HG03196 (cell line): ENCODE data around the gene HM13.
"Not testable (repeated sequence)": the region's sequence is repeated elsewhere in the genome, so short reads cannot be mapped to it uniquely, and the experiment has no call there.

Source experiments
- ATAC-seq: cut with Tn5 transposase; IDR thresholded peaks from one replicate; pipeline ENCODE4 v1.9.1; 2021; ENCODE audit not compliant: unreplicated experiment

The HM13 gene

DNA sequence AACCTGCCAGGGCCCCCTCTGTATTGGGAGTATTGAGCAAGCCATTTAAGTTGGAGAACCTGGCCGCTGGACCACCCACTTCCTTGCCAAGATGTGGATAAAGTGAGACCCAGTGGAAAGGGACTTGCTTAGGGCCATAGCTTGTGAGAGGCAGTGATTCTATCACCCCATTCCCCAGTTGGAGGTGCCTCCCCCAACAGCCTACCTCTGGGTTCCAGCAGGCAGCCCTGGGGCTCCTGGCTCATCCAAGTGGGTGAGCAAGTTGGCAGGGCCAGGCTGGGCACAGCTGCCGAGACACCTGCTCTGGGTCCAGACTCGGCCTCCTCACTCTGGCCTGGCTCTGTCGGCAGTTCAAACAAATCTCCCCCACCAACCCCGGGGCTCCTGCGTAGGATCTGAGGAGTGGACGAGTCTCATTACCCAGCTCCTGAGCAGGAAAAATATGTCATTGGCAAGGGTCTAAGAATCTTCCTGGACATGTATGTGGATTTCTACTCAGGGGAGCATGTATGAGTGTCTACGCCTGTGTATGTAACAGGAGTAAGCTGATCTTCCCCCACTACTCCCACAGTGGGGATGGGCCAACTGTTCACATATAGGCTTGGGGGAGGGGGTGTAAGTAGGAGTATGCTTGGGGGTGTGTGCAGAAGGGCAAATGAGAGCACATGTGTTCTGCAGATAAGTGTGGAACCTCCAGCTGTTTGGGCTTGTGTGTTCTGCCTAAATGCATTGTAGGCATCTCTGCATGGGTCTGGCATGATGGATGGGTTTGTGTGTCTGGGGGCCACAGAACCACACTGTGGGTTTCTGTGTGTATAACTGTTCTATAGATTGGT lies 92.8 kb downstream of the HM13 start:
- no peak for ATAC-seq

DNA sequence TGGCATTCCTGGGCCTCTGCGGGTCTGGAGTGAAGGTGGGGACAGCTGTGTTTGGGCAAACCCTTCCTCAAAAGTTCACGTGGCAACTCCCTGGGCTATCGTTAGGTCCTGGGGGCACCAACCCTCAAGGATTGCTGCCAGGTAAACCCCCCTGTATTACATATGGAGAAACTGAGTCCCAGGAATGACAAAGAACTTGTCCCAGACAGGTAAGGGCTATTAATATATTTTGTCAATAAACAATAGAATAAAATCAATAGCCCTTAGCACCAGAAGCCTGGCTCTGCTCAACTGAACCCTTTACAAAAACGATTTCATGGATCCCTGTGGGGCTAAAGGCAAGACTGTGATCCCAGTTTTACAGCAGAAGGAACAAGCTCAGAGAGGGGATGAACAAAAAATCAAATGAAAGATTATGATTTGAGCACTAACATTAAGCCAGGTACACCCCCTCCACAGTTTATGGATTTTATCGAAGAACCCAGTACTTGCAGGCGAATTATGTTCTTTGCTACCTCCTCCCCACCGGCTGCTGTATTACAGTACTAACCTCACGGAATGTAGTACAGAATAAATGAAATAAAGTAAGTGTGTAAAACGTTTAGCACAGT lies 93.5 kb downstream of the HM13 start:
- ATAC-seq, result no peak

DNA sequence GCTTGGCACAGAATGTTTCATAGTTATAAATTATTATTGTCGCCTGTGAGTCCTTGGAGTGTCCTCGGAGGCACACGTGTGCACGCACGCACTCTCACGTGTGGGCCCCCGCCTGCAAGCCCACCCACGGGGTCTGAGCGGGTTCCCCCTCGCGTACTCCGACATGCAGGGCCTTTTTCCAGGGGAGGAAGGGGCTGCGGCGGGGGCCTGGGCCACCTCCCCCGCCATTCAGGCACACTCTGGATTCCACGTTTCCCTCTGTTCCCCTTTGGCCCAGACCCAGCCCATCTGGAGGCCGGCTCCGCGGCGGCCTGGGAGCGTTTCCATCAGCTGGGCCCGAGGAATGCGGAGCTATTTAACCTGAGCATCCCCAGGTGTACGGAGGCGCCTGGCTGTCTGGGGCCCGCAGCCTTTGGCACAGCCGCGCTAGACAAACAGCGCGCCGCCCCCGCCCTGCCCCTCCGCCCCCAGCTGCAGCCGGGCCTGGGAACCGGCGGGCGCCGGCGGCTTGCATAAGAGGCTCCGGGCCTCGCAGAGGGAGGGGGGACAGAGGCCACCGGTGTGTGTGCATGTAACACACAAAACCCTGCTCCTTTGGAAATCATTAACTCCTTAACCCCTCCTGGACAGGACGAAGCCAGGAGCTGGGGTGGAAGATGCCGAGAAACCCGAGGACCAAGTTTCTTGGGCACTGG lies 94.2 kb downstream of the HM13 start:
- ATAC-seq, result no peak

DNA sequence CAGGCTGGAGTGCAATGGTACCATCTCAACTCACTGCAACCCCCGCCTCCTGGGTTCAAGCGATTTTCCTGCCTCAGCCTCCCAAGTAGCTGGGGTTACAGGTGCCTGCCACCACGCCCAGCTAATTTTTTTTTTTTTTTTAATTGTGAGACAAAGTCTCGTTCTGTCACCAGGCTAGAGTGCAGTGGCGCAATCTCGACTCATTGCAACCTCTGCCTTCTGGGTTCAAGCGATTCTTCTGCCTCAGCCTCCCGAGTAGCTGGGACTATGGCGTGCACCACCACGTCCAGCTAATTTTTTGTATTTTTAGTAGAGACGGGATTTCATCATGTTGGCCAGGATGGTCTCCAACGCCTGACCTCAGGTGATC lies 98.0 kb downstream of the HM13 start:
- not testable (repeated sequence) for ATAC-seq

DNA sequence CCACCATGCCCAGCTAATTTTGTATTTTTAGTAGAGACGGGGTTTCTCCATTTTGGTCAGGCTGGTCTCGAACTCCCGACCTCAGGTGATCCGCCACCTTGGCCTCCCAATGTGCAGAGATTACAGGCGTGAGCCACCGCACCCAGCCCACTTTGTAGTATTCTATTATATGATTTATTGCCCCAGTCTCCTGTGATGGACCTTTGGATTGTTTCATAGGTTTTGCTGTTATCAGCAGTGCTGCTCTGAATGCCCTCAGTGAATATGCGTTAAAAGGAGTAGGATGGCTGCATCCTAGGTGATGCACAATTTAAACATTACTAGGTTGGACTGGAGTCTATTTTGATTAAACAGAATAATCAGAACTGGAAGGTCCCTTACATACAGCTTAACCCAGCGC lies 101.2 kb downstream of the HM13 start:
- ATAC-seq, result no peak

DNA sequence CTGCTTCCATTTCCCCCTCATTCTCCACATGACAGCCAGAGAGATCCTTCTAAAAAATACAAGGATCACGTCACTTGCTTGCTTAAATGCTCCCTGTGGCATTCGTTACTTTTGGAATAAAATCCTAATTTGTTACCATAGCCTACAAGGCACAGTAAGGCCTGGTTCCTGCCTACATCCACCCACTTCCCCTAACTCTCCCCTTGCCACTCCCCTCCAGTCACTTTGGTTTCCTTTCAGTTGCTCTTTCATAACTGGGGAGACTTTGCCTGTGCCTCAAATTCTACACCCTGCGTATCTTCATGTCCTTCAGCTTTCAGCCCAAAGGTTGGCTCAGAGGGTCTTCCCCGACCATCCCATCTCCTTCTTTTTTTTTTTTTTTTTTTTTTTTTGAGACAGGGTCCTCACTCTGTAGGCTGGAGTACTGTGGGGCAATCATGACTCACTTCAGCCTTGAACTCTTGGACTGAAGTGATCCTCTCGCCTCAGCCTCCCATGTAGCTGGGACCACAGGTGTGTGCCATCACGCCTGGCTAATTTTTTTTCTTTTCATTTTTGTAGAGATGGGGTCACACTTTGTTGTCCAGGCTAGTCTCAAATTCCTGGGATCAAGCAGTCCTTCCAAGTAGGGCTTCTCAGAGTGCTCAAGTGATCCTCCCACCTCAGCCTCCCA lies 103.3 kb downstream of the HM13 start:
- no peak for ATAC-seq
